ENCODE results near the gene ZNF79.

The ZNF79 gene

DNA sequence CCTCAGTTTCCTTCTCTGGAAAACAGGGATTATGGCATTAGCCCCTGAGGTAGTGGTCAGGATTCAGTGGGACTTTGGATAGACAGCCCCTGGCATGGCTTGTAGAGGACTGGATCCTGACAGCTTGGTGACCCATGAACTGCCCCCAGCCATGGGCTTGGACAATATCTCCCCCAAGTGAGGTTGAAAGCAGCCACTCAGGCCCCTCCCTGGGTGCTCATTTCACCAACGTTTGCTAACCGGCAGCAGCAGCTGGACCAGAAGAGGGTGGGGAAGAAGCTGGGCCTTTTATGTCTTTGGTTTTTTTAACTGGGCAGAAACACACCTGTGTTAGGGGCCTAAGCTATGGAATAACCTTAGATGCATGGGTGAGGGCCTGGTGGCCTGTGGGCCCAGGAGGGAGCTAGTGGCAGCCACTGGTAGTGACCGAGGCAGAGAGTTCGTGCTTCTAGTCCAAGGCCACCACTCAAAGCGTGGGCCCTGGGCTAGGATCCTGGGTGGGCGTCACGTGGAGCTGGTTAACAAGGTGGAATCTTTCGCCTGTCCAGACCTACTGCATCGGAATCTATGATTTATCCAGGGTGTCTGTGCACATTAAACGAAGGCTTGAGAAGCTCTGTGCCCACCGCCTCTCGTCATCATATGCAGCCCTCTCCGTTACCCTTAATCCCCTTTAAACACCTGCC, 25.3 kb upstream of the ZNF79 start:
- no peak for DNase-seq

DNA sequence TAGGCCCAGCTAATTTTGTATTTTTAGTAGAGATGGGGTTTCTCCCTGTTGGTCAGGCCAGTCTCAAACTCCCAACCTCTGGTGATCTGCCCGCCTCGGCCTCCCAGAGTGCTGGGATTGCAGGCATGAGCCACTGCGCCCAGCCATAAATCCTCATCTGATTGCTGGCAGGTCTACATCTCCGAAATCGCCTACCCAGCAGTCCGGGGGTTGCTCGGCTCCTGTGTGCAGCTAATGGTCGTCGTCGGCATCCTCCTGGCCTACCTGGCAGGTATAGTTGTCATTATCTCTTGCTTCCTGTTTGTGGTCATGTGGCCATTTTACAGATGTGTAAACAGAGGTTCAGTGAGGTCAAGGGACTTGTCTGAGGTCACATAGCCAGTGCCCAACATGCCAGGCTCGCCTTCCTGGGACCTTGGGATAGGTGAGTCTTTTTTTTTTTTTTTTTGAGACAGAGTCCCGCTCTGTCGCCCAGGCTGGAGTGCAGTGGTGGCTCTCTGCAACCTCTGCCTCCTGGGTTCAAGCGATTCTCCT, 24.4 kb upstream of the ZNF79 start:
- no peak for DNase-seq

DNA sequence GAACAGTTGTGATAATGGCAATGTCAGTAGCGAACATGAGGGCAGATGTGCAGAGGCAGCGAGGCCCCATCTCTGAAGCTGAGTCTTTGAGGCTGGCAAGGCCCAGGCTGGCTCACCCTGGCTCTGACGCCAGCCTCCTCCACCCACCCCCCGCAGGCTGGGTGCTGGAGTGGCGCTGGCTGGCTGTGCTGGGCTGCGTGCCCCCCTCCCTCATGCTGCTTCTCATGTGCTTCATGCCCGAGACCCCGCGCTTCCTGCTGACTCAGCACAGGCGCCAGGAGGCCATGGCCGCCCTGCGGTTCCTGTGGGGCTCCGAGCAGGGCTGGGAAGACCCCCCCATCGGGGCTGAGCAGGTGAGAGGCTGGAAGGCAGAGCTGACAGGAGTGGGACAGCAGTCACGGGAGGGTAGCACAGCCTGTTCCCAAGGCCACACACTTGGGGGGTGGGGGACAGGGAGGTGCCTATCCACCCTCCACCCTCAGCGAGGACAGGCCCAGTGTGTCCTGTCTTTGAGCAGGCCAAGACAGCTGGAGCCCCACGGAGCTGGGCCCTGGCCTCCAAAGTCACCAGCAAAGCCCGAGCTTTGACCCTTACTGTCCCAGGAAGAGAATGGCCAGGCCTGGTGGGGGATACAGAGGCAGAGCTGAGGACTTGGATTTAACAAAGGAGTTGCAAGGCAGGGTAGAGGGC, 21.6 kb upstream of the ZNF79 start:
- no peak for DNase-seq

DNA sequence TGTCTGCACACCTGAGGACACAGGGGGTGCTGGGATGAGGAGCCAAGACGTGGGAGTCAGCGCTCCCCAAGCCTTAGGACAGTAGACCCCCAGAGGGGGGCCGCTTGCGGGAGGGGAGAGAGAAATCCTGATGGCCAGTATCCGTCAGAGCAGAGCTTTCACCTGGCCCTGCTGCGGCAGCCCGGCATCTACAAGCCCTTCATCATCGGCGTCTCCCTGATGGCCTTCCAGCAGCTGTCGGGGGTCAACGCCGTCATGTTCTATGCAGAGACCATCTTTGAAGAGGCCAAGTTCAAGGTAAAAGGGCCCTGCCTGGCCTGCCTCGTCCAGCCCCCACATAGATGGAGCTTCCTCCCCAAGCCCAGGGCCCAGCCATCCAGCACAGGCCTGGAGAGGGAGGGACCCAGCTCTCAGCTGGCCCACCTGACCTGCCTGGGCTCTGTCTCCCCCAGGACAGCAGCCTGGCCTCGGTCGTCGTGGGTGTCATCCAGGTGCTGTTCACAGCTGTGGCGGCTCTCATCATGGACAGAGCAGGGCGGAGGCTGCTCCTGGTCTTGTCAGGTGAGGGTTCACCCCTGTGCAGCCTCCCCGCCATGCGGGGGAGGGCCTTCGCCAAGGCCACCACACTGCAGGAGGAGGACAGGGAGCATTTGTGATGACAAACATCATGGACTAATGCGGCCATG, 20.5 kb upstream of the ZNF79 start:
- DNase-seq, result no peak

DNA sequence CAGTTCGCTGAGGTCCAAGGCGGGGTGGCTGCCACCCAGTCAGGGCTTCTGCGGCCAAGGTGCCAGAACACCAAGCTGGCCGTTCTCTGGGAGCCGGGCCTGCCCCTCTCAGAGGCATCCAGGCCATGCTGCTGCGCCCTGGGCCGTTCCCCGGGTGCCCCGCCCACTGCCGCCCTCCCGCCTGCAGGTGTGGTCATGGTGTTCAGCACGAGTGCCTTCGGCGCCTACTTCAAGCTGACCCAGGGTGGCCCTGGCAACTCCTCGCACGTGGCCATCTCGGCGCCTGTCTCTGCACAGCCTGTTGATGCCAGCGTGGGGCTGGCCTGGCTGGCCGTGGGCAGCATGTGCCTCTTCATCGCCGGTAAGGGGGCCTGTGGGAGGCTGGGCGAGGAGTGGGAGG, 19.6 kb upstream of the ZNF79 start:
- no peak for DNase-seq

DNA sequence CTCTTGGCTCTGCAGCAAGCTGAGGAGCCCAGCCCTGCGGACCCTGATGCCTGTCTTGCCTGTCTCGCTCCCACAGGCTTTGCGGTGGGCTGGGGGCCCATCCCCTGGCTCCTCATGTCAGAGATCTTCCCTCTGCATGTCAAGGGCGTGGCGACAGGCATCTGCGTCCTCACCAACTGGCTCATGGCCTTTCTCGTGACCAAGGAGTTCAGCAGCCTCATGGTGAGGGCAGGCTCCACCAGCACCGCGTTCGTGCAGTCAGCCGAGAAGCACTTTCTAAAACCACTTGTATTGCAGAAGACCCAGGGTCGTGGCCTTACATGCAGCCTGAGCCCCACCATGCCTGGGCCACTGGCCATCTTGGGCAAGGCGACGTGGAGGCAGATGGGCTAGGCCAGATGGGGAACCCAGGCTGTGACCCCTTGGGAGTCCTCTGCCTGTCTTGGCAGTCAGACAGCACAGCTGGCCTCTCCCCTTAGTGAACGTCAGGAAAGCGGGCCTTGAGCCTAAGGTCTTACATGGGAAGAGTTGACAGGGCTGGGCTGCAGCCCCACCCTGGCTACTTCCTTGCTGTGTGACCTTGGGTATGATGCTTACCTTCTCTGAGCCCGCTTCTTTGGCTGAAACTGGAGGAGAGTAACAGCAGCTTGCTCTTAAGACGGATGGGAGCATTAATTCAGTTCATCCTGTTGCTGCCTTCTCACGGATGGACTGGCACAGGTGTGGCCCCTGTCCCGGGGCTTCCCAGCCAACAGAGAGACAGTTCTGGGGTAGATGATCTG, 18.6 kb upstream of the ZNF79 start:
- DNase-seq, result no peak

DNA sequence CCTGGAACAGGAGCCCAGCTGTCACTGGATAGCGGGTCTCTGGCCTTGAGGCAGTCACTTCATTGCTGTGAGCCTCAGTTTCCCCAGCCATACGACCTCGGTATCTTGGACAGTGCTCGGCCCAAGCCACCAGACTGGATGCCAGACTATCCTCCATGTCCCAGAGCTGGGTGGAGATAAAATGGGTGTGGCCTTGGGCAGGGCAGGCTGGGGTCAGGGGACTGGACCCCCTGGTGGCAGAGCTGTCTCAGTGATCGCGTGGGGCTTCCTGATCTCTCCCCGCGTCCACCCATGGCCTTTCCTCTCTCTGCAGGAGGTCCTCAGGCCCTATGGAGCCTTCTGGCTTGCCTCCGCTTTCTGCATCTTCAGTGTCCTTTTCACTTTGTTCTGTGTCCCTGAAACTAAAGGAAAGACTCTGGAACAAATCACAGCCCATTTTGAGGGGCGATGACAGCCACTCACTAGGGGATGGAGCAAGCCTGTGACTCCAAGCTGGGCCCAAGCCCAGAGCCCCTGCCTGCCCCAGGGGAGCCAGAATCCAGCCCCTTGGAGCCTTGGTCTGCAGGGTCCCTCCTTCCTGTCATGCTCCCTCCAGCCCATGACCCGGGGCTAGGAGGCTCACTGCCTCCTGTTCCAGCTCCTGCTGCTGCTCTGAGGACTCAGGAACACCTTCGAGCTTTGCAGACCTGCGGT, 17.2 kb upstream of the ZNF79 start:
- DNase-seq, result no peak

DNA sequence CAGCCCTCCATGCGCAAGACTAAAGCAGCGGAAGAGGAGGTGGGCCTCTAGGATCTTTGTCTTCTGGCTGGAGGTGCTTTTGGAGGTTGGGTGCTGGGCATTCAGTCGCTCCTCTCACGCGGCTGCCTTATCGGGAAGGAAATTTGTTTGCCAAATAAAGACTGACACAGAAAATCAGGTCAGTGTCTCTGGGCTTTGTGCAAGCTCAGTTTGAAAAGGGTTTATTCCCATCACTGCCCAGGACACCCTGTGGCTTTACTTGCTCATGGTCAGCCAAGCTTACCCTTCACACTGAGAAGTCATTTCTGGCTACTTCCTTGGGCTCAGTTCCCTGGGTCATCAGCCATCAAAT, 16.7 kb upstream of the ZNF79 start:
- DNase-seq, result no peak

DNA sequence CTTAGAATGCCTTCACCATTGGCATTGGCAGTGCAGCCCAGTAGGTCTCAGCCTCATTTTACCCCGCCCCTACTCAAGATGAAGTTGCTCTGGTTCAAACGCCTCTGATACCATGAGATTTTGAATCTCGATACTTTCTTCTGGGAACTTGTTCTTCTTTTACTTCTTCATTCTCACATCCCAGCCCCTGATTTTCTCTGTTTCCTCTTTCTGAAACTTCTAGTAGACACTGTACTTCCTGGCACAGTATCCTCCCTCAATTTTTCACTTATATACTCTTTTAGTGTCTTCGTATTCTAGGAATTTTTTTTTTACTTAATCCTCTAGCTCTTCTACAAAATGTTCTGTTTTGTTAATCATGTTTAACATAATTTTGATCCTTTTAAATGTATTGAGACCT, 13.1 kb upstream of the ZNF79 start:
- no peak for DNase-seq

DNA sequence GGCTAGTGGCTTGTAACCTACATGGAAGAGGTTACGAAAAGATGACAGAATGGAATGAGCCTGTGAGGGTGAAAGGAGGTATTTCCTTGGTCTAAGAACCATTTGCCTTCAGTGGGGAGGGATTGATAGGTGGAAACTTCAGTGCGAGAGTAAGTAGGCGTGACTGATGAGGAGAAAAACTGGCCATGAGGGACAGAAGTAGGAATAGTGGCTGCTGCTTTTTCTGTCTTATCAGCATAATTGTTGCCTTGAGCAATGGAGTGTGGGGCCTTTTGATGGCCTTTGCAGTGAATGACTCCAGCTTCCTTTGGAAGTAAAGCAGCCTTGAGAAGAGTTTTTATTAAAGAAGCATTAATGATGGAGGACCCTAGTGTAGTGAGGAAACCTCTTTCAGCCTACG, 9.0 kb upstream of the ZNF79 start:
- DNase-seq, result no peak

DNA sequence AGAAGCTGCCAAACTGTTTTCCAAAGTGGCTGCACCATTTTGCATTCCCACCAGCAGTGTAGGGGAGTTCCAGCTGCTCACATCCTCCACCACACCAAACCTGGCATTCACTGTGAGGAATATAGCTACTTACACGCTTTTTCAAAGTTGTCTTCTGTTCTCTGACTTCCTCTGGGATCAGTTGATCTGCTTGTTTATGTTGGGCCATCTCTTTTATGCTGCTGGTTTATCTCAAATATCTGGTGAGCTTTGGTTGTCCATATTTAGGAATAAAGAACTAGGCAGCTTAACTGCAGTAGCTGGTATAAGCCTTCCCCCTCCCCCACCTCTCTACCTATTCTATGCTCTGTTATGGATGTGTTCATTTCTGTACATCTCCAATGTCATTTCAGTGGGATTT, 8.5 kb upstream of the ZNF79 start:
- no peak for DNase-seq

DNA sequence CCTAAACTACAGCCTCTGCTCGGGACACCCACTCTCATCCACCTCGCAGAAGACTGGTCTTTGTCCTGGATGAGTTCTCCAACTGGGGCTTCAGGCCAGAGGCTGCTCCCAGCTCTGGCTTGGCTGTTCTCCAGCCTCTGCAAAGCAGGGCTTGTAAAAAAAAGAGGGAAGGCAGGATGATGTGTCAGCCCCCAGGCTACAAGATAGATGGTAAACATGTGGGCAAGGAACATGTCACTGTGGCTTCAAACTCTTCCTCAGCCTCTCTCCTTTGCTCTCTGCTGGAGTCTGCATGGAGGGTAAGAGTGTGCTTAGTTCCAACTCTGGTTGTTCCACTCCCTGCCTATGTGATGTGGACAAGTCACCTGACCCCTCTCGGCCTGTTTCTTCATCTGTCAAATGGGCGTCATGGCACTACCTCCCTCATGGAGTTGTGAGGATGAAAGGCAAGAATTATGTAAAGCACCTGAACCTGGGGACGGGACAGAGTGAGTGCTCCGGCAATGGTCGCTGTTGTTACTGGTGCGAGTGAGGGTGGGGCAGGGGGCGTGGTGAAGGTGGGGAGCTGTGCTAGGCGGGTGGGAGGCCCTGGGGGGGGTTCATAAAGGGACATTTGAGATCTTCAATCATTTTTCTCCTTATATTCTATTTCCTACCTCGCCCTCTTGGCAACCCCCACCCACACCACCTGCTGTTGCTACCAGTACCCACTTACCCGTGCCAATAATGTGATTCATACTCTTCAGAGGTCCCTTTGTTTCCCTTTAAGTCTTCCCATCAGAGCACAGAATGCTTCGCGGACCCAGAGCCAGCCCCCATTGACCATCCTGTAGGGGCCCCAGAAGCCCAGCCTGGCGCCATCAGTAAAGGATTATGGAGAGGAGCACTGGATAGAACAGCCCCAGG, 6.8 kb upstream of the ZNF79 start:
- DNase-seq, result peak; percentile 23

DNA sequence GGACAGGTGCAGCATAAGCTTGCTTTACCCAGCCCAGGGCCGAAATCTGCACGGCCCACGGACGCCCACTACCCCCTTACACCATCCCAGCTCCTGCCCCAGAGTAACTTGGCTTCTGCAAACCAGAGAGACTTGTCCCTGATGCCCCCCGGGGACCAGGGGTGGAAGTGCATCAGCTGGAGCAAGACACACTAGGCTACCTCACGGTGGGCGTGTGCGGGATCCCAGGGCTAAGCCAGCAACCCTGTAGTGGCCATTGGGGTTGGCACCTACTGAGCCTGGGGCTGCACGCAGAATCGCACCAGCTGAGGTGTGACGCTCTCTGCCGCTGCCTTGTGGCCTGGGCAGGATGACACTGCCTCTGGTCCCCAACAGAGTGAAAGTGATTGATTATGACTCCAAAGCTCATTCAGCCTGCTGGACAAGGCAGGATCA, 6.1 kb upstream of the ZNF79 start:
- DNase-seq, result no peak

DNA sequence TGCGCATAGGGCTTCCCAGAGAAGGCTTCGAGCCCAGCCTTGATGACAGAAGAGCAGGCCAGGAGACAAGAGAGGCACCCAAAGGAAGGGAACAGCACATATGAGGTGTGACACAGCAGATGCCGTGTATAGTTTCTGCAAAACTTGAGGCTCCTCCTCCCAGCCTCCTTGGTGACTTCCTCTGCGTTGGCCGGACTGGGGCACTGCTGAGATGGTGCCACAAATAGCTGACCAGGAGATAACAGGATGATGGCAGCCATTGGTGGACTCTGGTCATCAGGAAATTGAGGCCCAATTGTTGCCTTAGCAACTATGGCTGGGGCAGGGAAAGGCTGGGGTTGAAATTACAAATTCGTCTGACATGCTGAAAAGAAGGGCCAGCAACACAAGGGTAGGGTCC, 4.8 kb upstream of the ZNF79 start:
- no peak for DNase-seq

DNA sequence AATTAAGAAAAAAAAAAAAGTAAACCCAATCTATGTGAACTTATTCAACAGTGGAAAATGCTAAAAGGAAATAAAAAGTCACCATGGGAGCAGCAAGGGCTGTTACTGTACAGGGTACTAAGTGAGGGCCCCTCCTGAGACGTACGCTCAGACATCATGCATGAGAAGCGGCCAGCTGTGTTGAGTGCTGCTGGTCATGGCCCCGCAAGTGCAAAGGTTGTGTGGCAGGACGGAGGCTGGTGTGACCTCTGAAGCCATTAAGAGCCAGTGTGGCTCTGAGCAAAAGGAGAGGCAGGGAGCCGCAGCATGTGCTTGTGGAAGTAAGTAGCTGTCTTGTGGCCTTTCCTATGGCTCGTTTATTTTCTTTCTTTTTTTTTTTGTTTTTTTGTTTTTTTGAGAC, 3.1 kb upstream of the ZNF79 start:
- no peak for DNase-seq

DNA sequence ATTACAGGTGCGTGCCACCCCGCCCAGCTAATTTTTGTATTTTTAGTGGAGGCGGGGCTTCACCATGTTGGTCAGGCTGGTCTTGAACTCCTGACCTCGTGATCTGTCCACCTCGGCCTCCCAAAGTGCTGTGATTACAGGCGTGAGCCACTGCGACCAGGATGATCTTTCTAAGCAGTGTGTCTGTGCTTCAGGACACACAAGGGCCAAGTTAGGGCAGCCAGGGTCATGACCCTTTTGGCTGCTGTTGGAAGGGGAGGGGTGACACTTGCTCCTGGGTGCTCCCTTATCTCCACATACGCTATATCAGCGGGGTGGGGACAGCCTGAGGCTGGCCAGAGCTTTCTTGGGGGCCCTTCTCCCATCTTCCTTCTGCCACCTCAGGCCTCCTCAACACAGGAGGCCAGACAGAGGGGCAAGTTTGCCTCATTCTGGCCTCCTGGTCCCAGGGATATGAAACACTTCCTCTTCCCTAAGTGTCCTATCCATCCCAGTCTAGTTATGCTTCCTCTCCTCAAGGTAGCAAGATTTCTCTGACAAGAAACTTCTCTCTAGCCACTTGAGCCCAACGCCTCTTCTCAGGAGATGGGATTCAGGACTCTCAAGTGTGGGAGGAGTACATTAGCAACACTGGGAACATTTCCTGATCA, 1.9 kb upstream of the ZNF79 start:
- no peak for DNase-seq

DNA sequence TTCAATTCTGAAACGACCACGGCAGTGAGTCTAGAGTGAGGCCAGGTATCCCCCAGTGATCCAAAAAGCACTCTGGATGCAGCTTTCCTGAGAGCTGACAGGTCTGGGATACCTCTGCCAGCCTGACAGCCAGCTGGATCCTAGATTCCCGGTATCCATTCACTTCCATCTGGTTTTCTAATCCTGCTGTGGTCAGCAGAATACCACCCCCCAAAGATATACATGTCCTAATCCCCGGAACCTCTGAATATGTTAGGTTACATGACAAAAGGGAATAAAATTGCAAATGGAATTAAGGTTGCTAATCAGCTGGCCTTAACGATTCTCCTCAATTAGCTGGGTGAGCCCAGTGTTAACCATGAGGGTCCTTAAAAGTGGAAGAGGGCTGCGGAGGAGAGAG, 1.4 kb upstream of the ZNF79 start:
- no peak for DNase-seq

DNA sequence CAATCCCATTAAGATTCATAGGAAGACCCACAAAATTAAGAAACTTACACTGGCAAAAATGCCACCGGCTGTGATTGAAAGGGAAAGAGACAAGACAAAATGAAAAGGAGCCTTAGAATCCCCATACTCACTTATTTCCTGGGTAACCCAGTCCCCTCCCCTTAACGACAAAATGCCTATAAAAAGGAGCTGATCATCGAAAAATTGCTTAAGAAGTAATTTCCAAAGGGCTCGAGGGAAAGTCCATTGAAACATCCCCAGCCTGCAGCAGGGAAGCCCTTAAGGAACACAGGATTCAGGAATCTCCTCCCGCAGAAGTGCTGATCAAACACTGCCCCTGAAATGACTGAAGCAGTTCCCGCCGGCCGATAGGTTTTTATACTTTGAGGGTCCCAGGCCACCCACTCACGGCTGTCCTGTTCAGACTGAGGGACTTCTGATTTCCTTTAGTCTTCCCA, 677 bp upstream of the ZNF79 start:
- DNase-seq, result no peak

DNA sequence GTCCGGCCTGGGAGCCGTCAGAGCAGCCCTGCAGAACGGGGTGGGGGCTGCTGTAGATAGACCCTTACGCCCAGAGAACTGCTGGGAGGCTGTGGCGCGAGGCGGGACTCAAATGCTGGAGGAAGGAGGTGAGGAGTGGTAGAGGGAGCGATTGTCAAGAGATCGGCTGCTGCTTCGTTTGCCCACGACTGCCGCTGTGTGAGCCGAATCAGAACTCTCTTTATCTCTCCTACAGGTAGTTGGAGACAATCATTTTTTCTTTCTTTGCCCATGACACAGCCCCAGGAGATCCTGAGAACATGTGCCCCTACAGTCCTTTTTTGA, 456 bp downstream of the ZNF79 start:
- DNase-seq, result no peak

DNA sequence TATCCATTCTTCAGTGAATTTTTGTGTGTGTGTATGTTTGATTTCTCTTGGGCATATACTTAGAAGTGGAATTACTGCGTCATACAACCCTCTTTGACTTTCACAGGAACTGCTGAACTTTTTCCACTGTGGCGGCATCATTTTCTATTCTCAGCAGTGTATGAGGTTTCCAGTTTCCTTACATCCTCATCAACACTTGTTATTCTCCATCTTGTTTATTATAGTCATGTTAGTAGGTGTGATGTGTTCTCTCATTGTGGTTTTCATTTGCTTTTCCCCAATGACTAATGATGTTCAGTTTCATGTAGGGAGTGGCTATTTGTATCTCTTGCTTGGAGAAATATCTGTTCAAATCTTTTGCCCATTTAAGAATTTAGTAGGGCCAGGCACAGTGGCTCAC, 2.6 kb downstream of the ZNF79 start:
- DNase-seq, result no peak

DNA sequence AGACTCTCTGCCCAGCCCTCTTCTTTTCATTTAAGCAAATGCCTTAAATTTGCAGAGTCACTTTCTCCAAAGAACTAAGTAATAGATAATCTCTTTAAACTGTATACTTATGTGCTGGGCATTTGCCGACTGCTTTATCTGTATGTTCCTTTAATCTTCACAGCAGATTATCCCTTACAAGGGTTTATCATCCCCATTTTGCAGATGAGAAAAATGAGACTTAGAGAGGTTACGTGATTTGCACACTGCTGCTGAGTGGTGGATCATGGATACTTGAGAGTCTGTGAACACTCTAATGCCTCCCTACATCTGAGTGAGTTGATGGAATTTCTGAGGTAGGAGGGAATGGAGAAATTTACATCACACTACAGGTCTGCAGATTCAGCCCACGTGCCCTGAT, 4.2 kb downstream of the ZNF79 start:
- no peak for DNase-seq

All from fibroblast of skin of abdomen (primary cell).